DOHH2 (cell line): Measurements from ENCODE around the gene TSPAN12.

Experiments
- H3F3A ChIP-seq: fragments of 200-600 bp; sonication (generic), shearing (Covaris generic); 2 replicates; pipeline ENCODE4 v1.6.0; 2016; ENCODE audit warnings: antibody characterized with exemption, mild to moderate bottlenecking; ENCODE audit not compliant: control insufficient read depth, insufficient read depth
- H3K27ac ChIP-seq: fragments of 200-600 bp; sonication (generic); 2 replicates; pipeline ENCODE4 v1.5.1; 2014; ENCODE audit warnings: low read depth, mild to moderate bottlenecking, low read length, moderate library complexity
- H3K27me3 ChIP-seq: fragments of 200-600 bp; sonication (generic); 2 replicates; pipeline ENCODE4 v1.6.1; 2014; ENCODE audit warnings: mild to moderate bottlenecking, low read length, mixed read lengths; ENCODE audit not compliant: control insufficient read depth
- H3K36me3 ChIP-seq: fragments of 200-600 bp; sonication (generic); 2 replicates; pipeline ENCODE4 v1.6.1; 2014; ENCODE audit warnings: mild to moderate bottlenecking, low read length, moderate library complexity, mixed read lengths; ENCODE audit not compliant: control insufficient read depth
- H3K4me1 ChIP-seq: fragments of 200-600 bp; sonication (generic); 2 replicates; pipeline ENCODE4 v1.6.1; 2014; ENCODE audit warnings: mild to moderate bottlenecking, low read length, mixed read lengths; ENCODE audit not compliant: control insufficient read depth
- H3K4me2 ChIP-seq: fragments of 200-600 bp; sonication (generic); 2 replicates; pipeline ENCODE4 v1.6.0; 2014; ENCODE audit warnings: mild to moderate bottlenecking, low read length, moderate library complexity
- H3K4me3 ChIP-seq: fragments of 200-600 bp; sonication (generic); 2 replicates; pipeline ENCODE4 v1.5.1; 2014; ENCODE audit warnings: mild to moderate bottlenecking, low read length, mixed read lengths
- H3K79me2 ChIP-seq: fragments of 200-600 bp; sonication (generic); 2 replicates; pipeline ENCODE4 v1.6.1; 2014; ENCODE audit warnings: mild to moderate bottlenecking, low read length, mixed read lengths; ENCODE audit not compliant: control insufficient read depth
- H3K9me2 ChIP-seq: fragments of 200-600 bp; sonication (generic); replicated peaks from 2 replicates; pipeline ENCODE4 v1.6.1; 2014; ENCODE audit warnings: mild to moderate bottlenecking, low read length, mixed read lengths; ENCODE audit not compliant: control insufficient read depth
- H3K9me3 ChIP-seq: fragments of 200-600 bp; sonication (generic); 2 replicates; pipeline ENCODE4 v1.6.1; 2014; ENCODE audit warnings: antibody characterized with exemption, low read length, mixed read lengths; ENCODE audit not compliant: control insufficient read depth, insufficient read depth
- H4K20me1 ChIP-seq: fragments of 200-600 bp; sonication (generic); 2 replicates; pipeline ENCODE4 v1.6.0; 2014; ENCODE audit warnings: low read depth, mild to moderate bottlenecking, antibody characterized with exemption, low read length, moderate library complexity; ENCODE audit not compliant: control insufficient read depth, insufficient read depth
- EZH2phosphoT487 ChIP-seq: fragments of 200-600 bp; sonication (generic); IDR thresholded peaks from 2 replicates; pipeline ENCODE4 v1.6.1; 2017; ENCODE audit warnings: borderline replicate concordance, mild to moderate bottlenecking, antibody characterized with exemption, low read length, moderate library complexity, mixed read lengths
- TF ChIP-seq, protein P1 (sequence below): fragments of 200-600 bp; sonication (generic); IDR thresholded peaks from one replicate; pipeline ENCODE4 v1.5.1; 2014; ENCODE audit warnings: antibody characterized with exemption, mild to moderate bottlenecking, low read depth, low read length; ENCODE audit not compliant: poor library complexity, severe bottlenecking

Gene TSPAN12

DNA sequence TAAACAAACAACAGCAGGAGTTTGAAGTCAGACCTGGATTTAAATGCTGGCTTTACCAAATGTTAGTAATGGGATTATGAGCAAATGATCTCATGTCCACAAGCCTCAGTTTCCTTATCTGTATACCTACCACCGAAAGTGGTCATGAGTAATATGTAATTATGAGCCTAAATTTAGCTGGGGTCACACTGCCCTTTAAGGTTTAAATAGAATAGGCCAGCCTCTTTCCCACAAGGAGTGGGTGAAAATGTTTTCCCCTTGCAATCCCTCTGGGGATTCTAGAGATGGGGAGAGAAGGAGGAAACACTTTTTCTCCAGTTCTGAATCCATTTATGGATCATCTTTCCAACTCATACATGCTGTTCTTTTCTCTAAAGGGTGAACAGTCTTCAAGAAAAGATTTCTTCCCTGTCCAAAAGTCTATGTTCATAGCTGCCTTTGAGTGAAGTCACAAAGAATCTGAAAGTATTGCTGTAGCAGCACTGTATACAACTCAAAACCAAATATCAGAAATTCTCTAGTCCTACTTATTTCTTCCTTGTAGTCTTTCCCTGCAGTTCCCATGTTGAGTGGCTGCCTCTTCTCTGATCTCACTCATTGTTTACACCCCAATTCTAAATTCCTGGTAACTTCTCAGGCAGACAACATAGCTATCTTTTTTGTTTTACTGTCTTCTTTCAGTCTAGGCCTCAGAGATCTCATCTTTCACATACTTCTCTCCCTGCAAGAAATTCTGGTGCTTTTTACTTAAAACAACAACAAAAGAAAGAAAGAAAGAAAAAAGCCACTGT, 7.4 kb upstream of the TSPAN12 start:
- TF ChIP-seq, protein P1, sequence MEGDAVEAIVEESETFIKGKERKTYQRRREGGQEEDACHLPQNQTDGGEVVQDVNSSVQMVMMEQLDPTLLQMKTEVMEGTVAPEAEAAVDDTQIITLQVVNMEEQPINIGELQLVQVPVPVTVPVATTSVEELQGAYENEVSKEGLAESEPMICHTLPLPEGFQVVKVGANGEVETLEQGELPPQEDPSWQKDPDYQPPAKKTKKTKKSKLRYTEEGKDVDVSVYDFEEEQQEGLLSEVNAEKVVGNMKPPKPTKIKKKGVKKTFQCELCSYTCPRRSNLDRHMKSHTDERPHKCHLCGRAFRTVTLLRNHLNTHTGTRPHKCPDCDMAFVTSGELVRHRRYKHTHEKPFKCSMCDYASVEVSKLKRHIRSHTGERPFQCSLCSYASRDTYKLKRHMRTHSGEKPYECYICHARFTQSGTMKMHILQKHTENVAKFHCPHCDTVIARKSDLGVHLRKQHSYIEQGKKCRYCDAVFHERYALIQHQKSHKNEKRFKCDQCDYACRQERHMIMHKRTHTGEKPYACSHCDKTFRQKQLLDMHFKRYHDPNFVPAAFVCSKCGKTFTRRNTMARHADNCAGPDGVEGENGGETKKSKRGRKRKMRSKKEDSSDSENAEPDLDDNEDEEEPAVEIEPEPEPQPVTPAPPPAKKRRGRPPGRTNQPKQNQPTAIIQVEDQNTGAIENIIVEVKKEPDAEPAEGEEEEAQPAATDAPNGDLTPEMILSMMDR = no peak

DNA sequence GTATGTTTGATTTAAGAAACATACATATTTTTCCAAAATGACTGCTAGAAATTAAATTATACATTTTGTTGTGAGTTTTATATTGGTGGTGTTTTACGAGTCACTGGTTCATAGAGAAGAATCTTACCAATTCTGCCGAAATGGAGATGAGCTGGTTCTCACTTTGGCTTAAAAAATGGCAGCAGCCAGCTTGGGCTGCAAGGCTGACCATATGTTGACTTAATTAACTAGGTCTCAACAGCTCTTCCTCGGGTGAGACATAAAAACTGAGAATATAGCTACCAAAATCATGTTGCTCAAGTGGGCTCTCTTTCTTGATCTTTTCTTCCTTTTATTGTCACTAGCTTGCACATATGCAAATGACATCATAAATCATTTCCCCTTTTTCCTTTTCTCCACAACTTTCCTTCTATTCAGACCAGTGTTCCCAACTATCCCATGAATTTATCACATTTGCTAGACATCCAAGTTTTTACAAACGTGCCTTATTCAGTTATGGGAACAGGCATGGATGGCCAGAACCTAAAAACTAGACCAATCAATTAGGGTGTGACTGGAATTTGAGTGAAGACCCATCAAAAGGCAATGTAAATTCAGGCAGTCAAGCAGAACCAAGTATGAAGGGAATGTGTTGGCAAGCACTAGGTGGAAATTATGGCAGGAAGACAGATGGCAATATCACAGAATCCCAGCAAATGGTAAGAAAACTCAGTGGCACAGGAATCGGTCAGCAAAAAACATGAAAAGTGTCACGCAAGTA, 6.4 kb upstream of the TSPAN12 start:
- H3K79me2 ChIP-seq = no peaks in the 10 kb centered on the region
- peaks cover 27% of the 10 kb centered on the region for H3K27me3 ChIP-seq
- TF ChIP-seq EZH2phosphoT487 = no peak
- TF ChIP-seq, protein P1 = no peak
- no peaks in the 10 kb centered on the region for H3K9me2 ChIP-seq
- H3K4me2 ChIP-seq = no peak overlapping the region
- H3K36me3 ChIP-seq = no peaks in the 10 kb centered on the region
- no peaks in the 10 kb centered on the region for H4K20me1 ChIP-seq
- no peaks in the 10 kb centered on the region for H3F3A ChIP-seq
- H3K4me3 ChIP-seq = no peak overlapping the region
- no peaks in the 10 kb centered on the region for H3K4me1 ChIP-seq
- no peak overlapping the region for H3K27ac ChIP-seq
- H3K9me3 ChIP-seq = no peaks in the 10 kb centered on the region

More for the DNA sequence above, 7.4 kb upstream of the TSPAN12 start:
- no peaks in the 10 kb centered on the region for H3K9me3 ChIP-seq
- no peaks in the 10 kb centered on the region for H3K79me2 ChIP-seq
- H3K27me3 ChIP-seq = peaks cover 18% of the 10 kb centered on the region
- H3K9me2 ChIP-seq = no peaks in the 10 kb centered on the region
- H3K4me3 ChIP-seq = no peak overlapping the region
- no peaks in the 10 kb centered on the region for H4K20me1 ChIP-seq
- H3F3A ChIP-seq = no peaks in the 10 kb centered on the region
- H3K4me2 ChIP-seq = no peak overlapping the region
- no peak overlapping the region for H3K27ac ChIP-seq
- no peaks in the 10 kb centered on the region for H3K4me1 ChIP-seq
- no peaks in the 10 kb centered on the region for H3K36me3 ChIP-seq

DNA sequence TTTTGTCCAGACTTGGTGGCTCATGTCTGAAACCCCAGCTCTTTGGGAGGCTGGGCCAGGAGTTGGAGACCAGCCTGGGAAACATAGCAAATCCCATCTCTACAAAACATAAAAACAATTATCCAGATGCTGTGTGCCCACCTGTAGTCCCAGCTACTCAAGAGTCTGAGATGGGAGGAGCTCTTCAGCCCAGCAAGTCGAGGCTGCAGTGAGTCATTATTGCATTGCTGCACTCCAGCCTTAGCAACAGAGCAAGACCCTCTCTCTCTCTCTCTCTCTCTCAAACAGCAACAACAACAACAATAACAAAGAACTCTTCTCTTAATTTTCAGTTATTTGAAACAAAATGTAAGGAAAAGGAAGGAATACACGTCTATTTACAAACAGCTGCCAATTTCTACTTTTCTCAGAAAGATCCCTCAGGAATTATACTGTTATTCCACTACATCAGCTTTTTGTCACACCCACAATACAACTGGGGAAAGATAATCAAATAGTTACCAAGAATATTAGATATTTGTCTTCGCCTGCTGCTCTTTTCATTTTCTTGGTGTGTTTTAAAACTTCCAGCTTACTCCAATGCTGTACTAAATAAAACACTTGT, 5.1 kb upstream of the TSPAN12 start:
- Histone ChIP-seq H4K20me1 (no peaks in the 10 kb centered on the region), H3K27ac (no peak overlapping the region), H3K4me2 (no peak overlapping the region), H3K9me3 (no peaks in the 10 kb centered on the region), H3K36me3 (no peaks in the 10 kb centered on the region), H3K27me3 (peaks cover 39% of the 10 kb centered on the region), H3K4me1 (no peaks in the 10 kb centered on the region), H3K79me2 (no peaks in the 10 kb centered on the region), H3K4me3 (no peak overlapping the region), H3F3A (no peaks in the 10 kb centered on the region), H3K9me2 (no peaks in the 10 kb centered on the region)
- no peak for TF ChIP-seq EZH2phosphoT487
- TF ChIP-seq, protein P1 = no peak
